Measurements from ENCODE around the gene THSD7A. TPM values are rescaled to one million over a fixed set of nuclear protein-coding genes. Genes with fewer than 3 reads are reported as not detected.

Gene THSD7A
- total and polyA plus RNA-seq, 10 of the 15 experiments (the other 5 are each of a cell fraction or from before 2014, with no cell fraction given), result 0.03 to 0.09 (median 0.03) TPM; not detected in 7

- Histone ChIP-seq H3K27me3 (replicated peaks in 1 of 2; ENCODE audit: control insufficient read depth in 2 of 2, insufficient read depth in 2 of 2, low read length in 1 of 2) (no peaks in the 10 kb centered on the region), H2AFZ (ENCODE audit: control insufficient read depth, low read depth, low read length) (no peak overlapping the region), H3K36me3 (ENCODE audit: control insufficient read depth in 2 of 2, insufficient read depth in 2 of 2, low read length in 1 of 2) (no peaks in the 10 kb centered on the region), H3K27ac (ENCODE audit: control insufficient read depth, insufficient read depth) (no peak overlapping the region), H4K20me1 (ENCODE audit: control insufficient read depth, insufficient read depth) (no peaks in the 10 kb centered on the region), H3K9ac (ENCODE audit: control insufficient read depth, insufficient read depth, low read length) (no peak overlapping the region), H3K9me3 (replicated peaks; ENCODE audit: control insufficient read depth, insufficient read depth, low read length) (no peaks in the 10 kb centered on the region), H3K4me1 (ENCODE audit: control insufficient read depth, insufficient read depth, low read length) (no peaks in the 10 kb centered on the region), H3K79me2 (ENCODE audit: control insufficient read depth, insufficient read depth, low read length) (no peaks in the 10 kb centered on the region), H3K4me3 (no peak overlapping the region), H3K4me2 (ENCODE audit: control insufficient read depth, insufficient read depth) (no peak overlapping the region)
- ChIA-PET CTCF (no interaction called here), POLR2A (no interaction called here), RAD21 (ENCODE audit: unreplicated experiment) (no interaction called here), SMC1A (ENCODE audit: uncharacterized antibody, unreplicated experiment) (interaction anchor here (1.3 kb wide), 1 partner anchor 8 kb away, joined by 3 read pairs; no protein-coding TSS in a partner anchor)
- TF ChIP-seq SUPT20H (IDR thresholded peaks at IDR 0.05; ENCODE audit: borderline replicate concordance, control insufficient read depth, low read depth, low read length) (no peak), NFIC (IDR thresholded peaks at IDR 0.05; ENCODE audit: low read depth, low read length) (no peak)
- DNase-seq (ENCODE audit: low read depth, low spot score), result no peak
- in situ Hi-C loops (cut with MboI), result no loop called here
- FAIRE-seq, result no peak
- no peak for ATAC-seq
- intact Hi-C loops (cut with micrococcal nuclease; ENCODE audit: unreplicated experiment), result no loop called here
- no TSS peak for BruUV-seq (replicated peaks)
Observed at GRCh38 chr7:11413901-11414300, 418.1 kb downstream of the THSD7A start.

- ChIA-PET POLR2A (no interaction called here), RAD21 (ENCODE audit: unreplicated experiment) (no interaction called here), CTCF (no interaction called here), SMC1A (ENCODE audit: uncharacterized antibody, unreplicated experiment) (no interaction called here)
- ATAC-seq (no peak), DNase-seq (ENCODE audit: low read depth, low spot score) (no peak), FAIRE-seq (no peak)
- no TSS peak for BruUV-seq (replicated peaks)
- no peak overlapping the region for H3K27ac ChIP-seq (ENCODE audit: control insufficient read depth, insufficient read depth)
- H4K20me1 ChIP-seq (ENCODE audit: control insufficient read depth, insufficient read depth), result no peaks in the 10 kb centered on the region
- 0% methylated on average over 2 of the region's 2 CpGs for WGBS (ENCODE audit: insufficient coverage, insufficient replicate concordance, low lambda C conversion rate, missing lambda C conversion rate)
- H3K4me1 ChIP-seq (ENCODE audit: control insufficient read depth, insufficient read depth, low read length), result no peaks in the 10 kb centered on the region
- intact Hi-C loops (cut with micrococcal nuclease; ENCODE audit: unreplicated experiment), result no loop called here
- in situ Hi-C loops (cut with MboI), result no loop called here
- TF ChIP-seq GABPA (IDR thresholded peaks at IDR 0.05; ENCODE audit: low read depth), result no peak
- TF ChIP-seq ELK1 (IDR thresholded peaks at IDR 0.05; ENCODE audit: low read depth, low read length), result no peak
- no peak for TF ChIP-seq SMAD5 (IDR thresholded peaks at IDR 0.05; ENCODE audit: low read depth)
- no peak for TF ChIP-seq HCFC1 (IDR thresholded peaks at IDR 0.05; ENCODE audit: low read length)
- no peak for TF ChIP-seq ZNF622 (IDR thresholded peaks at IDR 0.05)
- TF ChIP-seq ETV6 (conservative IDR thresholded peaks at IDR 0.05 in 1 of 2, IDR thresholded peaks at IDR 0.05 in 1 of 2; ENCODE audit: borderline replicate concordance in 1 of 2, low read depth in 1 of 2), result no peak
- no peak for TF ChIP-seq KLF5 (IDR thresholded peaks at IDR 0.05; ENCODE audit: partially characterized antibody)
- TF ChIP-seq NFYB (IDR thresholded peaks at IDR 0.05; ENCODE audit: insufficient read depth, low read depth, low read length), result no peak
- no peak for TF ChIP-seq NKRF (conservative IDR thresholded peaks at IDR 0.05)
- no peak for TF ChIP-seq FOXM1 (IDR thresholded peaks at IDR 0.05; ENCODE audit: low read depth, low read length)
- H2AFZ ChIP-seq (ENCODE audit: control insufficient read depth, low read depth, low read length), result no peak overlapping the region
- no peak overlapping the region for H3K4me3 ChIP-seq
- no peaks in the 10 kb centered on the region for H3K36me3 ChIP-seq (ENCODE audit: control insufficient read depth in 2 of 2, insufficient read depth in 2 of 2, low read length in 1 of 2)
- no peaks in the 10 kb centered on the region for H3K27me3 ChIP-seq (replicated peaks in 1 of 2; ENCODE audit: control insufficient read depth in 2 of 2, insufficient read depth in 2 of 2, low read length in 1 of 2)
- no peak overlapping the region for H3K9ac ChIP-seq (ENCODE audit: control insufficient read depth, insufficient read depth, low read length)
- H3K79me2 ChIP-seq (ENCODE audit: control insufficient read depth, insufficient read depth, low read length), result no peaks in the 10 kb centered on the region
- H3K4me2 ChIP-seq (ENCODE audit: control insufficient read depth, insufficient read depth), result no peak overlapping the region
- H3K9me3 ChIP-seq (replicated peaks; ENCODE audit: control insufficient read depth, insufficient read depth, low read length), result no peaks in the 10 kb centered on the region
Observed at GRCh38 chr7:11412036-11412435, 420.0 kb downstream of the THSD7A start.
